ENCODE results near the gene HAP1. TPM values are rescaled to one million over a fixed set of nuclear protein-coding genes. Genes with fewer than 3 reads are reported as not detected.

Gene HAP1
- total RNA-seq, 1 experiment from 2014 or later = 2.5 TPM

GRCh38 chr17:41738801-41739112 lies 4.3 kb upstream of the HAP1 start:
- H3K56ac ChIP-seq (ENCODE audit: insufficient read length, low read depth, low read length) = no peak overlapping the region
- Mint-ChIP-seq H3K4me3 (no peak overlapping the region; a peak in 1 of 5 replicates), H3K4me1 (peaks cover 10 to 33% of the 10 kb centered on the region in 2 experiments), H3K27me3 (ENCODE audit: low read depth) (peaks cover 42% of the 10 kb centered on the region), H3K36me3 (ENCODE audit: insufficient read depth in 1 of 3, low read depth in 3 of 3) (no peaks in the 10 kb centered on the region), H3K27ac (peak overlapping the region in 1 of 3 experiments; percentile 89; a peak in 2 of 7 replicates), H3K9me3 (no peaks in the 10 kb centered on the region)
- no peak overlapping the region for H3K14ac ChIP-seq (ENCODE audit: insufficient read depth, low read length)
- H4K5ac ChIP-seq (ENCODE audit: insufficient read length, low read depth, low read length) = no peak overlapping the region
- H3K79me1 ChIP-seq (ENCODE audit: insufficient read depth, low read depth, low read length, poor library complexity, severe bottlenecking) = no peaks in the 10 kb centered on the region
- WGBS (ENCODE audit: extremely low coverage, insufficient read length, low lambda C conversion rate) = no CpG with 5 or more reads among the region's 5 CpGs
- H3K23ac ChIP-seq (ENCODE audit: insufficient read length, low read depth, low read length) = no peak overlapping the region
- no peak overlapping the region for H2BK12ac ChIP-seq (ENCODE audit: insufficient read length, low read depth, low read length)
- no peak for TF ChIP-seq CTCF (conservative IDR thresholded peaks at IDR 0.05)
- no peak overlapping the region for H2AK5ac ChIP-seq (ENCODE audit: insufficient read length, low read length)
- H4K20me1 ChIP-seq (ENCODE audit: control insufficient read depth, insufficient read depth, insufficient read length) = no peaks in the 10 kb centered on the region
- H3K27ac ChIP-seq (ENCODE audit: insufficient read length, low read depth, low read length) = no peak overlapping the region
- DNase-seq = no peak
- H3K4ac ChIP-seq (ENCODE audit: low read depth, low read length) = no peak overlapping the region
- peaks cover 8% of the 10 kb centered on the region for H3K23me2 ChIP-seq (ENCODE audit: insufficient read length, low read depth, low read length, poor library complexity, severe bottlenecking)
- H3K4me2 ChIP-seq (ENCODE audit: insufficient read depth, insufficient read length, low read length) = no peak overlapping the region
- no peak overlapping the region for H2AFZ ChIP-seq (ENCODE audit: low read length)
- H3K18ac ChIP-seq (ENCODE audit: insufficient read length, low read depth, low read length) = no peak overlapping the region
- H4K91ac ChIP-seq (ENCODE audit: insufficient read length, low read depth, low read length) = peak overlapping the region; percentile 11
- no peak overlapping the region for H4K8ac ChIP-seq (replicated peaks; ENCODE audit: insufficient read length, low read depth, low read length)
- H2BK20ac ChIP-seq (ENCODE audit: low read depth, low read length, poor library complexity, severe bottlenecking) = no peak overlapping the region
- H3T11ph ChIP-seq (ENCODE audit: low read length) = no peak overlapping the region
- H2BK5ac ChIP-seq (ENCODE audit: insufficient read length, low read length) = no peak overlapping the region
- no peaks in the 10 kb centered on the region for H3K4me1 ChIP-seq (ENCODE audit: insufficient read depth, low read length)
- H3K9me3 ChIP-seq (ENCODE audit: control insufficient read depth, low read depth, low read length) = no peaks in the 10 kb centered on the region
- no peak overlapping the region for H3K9ac ChIP-seq (ENCODE audit: extremely low read depth, insufficient read length, low read length)
- H2BK120ac ChIP-seq (ENCODE audit: low read depth, low read length, poor library complexity, severe bottlenecking) = no peak overlapping the region
- H2BK15ac ChIP-seq (ENCODE audit: low read depth, low read length) = no peak overlapping the region
- H3K27me3 ChIP-seq (ENCODE audit: insufficient read depth, low read length) = peaks cover 6% of the 10 kb centered on the region; the same call in 1 of the 2 replicates
- no peaks in the 10 kb centered on the region for H3K79me2 ChIP-seq (ENCODE audit: insufficient read depth, low read length)
